Adrenal gland (tissue), 12 donors: ENCODE results near the gene CPEB1. TPM values are rescaled to one million over a fixed set of nuclear protein-coding genes. Genes with fewer than 3 reads are reported as not detected.

Experiments used
- DNase-seq, 7 donors: peaks; one replicate each; pipeline ENCODE4 v3.0.0-alpha.2; 2019 to 2020
- H3K27ac ChIP-seq, 5 donors: fragments of 200-600 bp; sonication (generic) in 4 of 5; 1 replicate in 3 of 5; 2 replicates in 2 of 5; pipeline versions ENCODE4 v1.5.1 to v1.8.0; 2016 to 2020; ENCODE audit warnings: mild to moderate bottlenecking in 1 of 5
- H3K27me3 ChIP-seq: fragments of 200-600 bp; 2 replicates; pipeline ENCODE4 v1.8.0; 2021
- H3K36me3 ChIP-seq, 2 donors: fragments of 200-600 bp; replicated peaks in 1 of 2; 1 replicate in 1 of 2; 2 replicates in 1 of 2; pipeline versions ENCODE4 v1.5.1 to v1.8.0; 2018 to 2022
- H3K4me1 ChIP-seq, 2 donors: fragments of 200-600 bp; replicated peaks in 1 of 2; 1 replicate in 1 of 2; 2 replicates in 1 of 2; pipeline versions ENCODE4 v1.5.1 to v1.8.0; 2018 to 2021
- H3K4me3 ChIP-seq, 4 donors: fragments of 200-600 bp; sonication (generic) in 3 of 4; one replicate each; pipeline ENCODE4 v1.5.1; 2016 to 2018
- H3K9me3 ChIP-seq, 3 donors: fragments of 200-600 bp; sonication (generic) in 1 of 3; replicated peaks in 1 of 3; 1 replicate in 2 of 3; 2 replicates in 1 of 3; pipeline versions ENCODE4 v1.5.1 to v1.8.0; 2016 to 2021
- POLR2A ChIP-seq, 2 donors: fragments of 450-650 bp; IDR thresholded peaks; one replicate each; pipeline ENCODE4 v1.6.1; 2017; ENCODE audit warnings: antibody characterized with exemption in 2 of 2, mild to moderate bottlenecking in 2 of 2, moderate library complexity in 1 of 2
- WGBS, 4 donors: extraction: QIAGEN DNeasy Blood & Tissue Kit in 2 of 4; methylation state at CpG; one replicate each; pipeline versions ENCODE4 v1.1.5 to v1.1.7; 2013 to 2017; 5-methylcytosine and 5-hydroxymethylcytosine counted together
- intact Hi-C, 2 donors: fragments of 100-400 bp; cut with DNase I; formaldehyde crosslinking; loops; one replicate each; pipeline versions ENCODE4 v1.14.1 to v1.15.0; 2022 to 2023
- polyA plus RNA-seq, 3 donors: library from polyadenylated mRNA; stranded (reverse); fragments of 200-250 nt in 2 of 3; fragments of 350-450 nt in 1 of 3; fragmentation: Illumina TruSeq in 1 of 3; extraction: RNeasy Lipid Tissue Mini Kit (QIAGEN cat#74804) in 1 of 3; gene quantifications; one replicate each; pipeline ENCODE4 v1.2.3, GENCODE V29; 2013 to 2014
- total RNA-seq, 9 donors: library from RNA; depleted of rRNA in 4 of 9; stranded (reverse); fragments of >200 nt in 4 of 9; fragments of 120-200 nt in 1 of 9; fragmentation: NEBNext Ultra II Directional in 1 of 9; extraction: Animal tissue kit (Norgen Biotek cat#: 25700) in 1 of 9; gene quantifications; one replicate each; pipeline versions ENCODE4 v1.1.0 to v1.2.4, GENCODE V29; 2013 to 2023
- TF ChIP-seq, protein P1 (sequence below), 6 experiments: fragments of 450-650 bp in 4 of 6; fragments of 200-600 bp in 2 of 6; sonication (generic) in 1 of 6; IDR thresholded peaks; 1 replicate in 5 of 6; 2 replicates in 1 of 6; pipeline versions ENCODE4 v1.5.1 to v1.8.0; 2016 to 2021; ENCODE audit warnings: antibody characterized with exemption in 6 of 6, mild to moderate bottlenecking in 2 of 6, moderate library complexity in 1 of 6
- donor health status: healthy with polysubstance abuse.
- donor health status: Bipolar disorder and iron deficiency.
- donor health status: DM: yes; HTN: yes; CAD: no.
- donor health status: DM: no; HTN: no; CAD: no.
- donor health status: DM: no; HTN: no; CAD: no.
- donor health status: DM: yes; HTN: yes; CAD: no.

The CPEB1 gene
- total and polyA plus RNA-seq, 12 donors: 1.5 to 11.6 (median 6.0) TPM

DNA sequence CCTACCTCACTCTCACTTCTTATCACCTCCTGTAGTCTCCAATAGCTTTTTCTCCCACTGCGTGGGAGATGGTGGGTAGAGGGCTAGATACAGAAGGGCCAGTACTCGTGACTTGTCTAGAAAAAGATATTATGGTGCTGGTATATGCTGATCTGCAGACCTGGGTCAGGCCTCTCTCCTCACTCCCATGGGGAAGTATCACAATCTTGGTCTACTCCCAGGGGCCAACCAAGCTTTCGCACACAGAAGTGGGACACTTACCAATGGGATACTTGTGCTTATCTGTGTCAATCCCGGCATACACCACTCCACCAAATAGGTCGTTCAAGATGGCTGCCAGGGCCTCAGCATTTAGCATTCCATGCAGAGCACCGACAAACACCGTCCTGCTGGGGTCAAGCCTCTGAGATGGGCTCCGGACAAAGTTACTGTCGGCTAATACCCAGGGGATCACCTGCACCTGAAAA is 97.9 kb downstream of the CPEB1 start:
- Histone ChIP-seq H3K9me3 (no peaks in the 10 kb centered on the region), H3K4me1 (no peaks in the 10 kb centered on the region), H3K36me3 (no peaks in the 10 kb centered on the region), H3K27me3 (no peaks in the 10 kb centered on the region), H3K4me3 (no peak overlapping the region), H3K27ac (no peak overlapping the region)
- WGBS, 4 donors: 87 to 96% (median 93%) methylated on average over 8 to 9 of the region's 9 CpGs
- no peak for DNase-seq
- intact Hi-C loops: loop anchor here in 1 of 2 donors (10.0 kb wide), 4 partner anchors 96 to 256 kb away; partner anchors contain the start of genes AP3B2, CPEB1, FSD2 and WHAMM
- no peak for TF ChIP-seq POLR2A (IDR thresholded peaks at IDR 0.05)
- TF ChIP-seq, protein P1, sequence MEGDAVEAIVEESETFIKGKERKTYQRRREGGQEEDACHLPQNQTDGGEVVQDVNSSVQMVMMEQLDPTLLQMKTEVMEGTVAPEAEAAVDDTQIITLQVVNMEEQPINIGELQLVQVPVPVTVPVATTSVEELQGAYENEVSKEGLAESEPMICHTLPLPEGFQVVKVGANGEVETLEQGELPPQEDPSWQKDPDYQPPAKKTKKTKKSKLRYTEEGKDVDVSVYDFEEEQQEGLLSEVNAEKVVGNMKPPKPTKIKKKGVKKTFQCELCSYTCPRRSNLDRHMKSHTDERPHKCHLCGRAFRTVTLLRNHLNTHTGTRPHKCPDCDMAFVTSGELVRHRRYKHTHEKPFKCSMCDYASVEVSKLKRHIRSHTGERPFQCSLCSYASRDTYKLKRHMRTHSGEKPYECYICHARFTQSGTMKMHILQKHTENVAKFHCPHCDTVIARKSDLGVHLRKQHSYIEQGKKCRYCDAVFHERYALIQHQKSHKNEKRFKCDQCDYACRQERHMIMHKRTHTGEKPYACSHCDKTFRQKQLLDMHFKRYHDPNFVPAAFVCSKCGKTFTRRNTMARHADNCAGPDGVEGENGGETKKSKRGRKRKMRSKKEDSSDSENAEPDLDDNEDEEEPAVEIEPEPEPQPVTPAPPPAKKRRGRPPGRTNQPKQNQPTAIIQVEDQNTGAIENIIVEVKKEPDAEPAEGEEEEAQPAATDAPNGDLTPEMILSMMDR (IDR thresholded peaks at IDR 0.05): no peak

DNA sequence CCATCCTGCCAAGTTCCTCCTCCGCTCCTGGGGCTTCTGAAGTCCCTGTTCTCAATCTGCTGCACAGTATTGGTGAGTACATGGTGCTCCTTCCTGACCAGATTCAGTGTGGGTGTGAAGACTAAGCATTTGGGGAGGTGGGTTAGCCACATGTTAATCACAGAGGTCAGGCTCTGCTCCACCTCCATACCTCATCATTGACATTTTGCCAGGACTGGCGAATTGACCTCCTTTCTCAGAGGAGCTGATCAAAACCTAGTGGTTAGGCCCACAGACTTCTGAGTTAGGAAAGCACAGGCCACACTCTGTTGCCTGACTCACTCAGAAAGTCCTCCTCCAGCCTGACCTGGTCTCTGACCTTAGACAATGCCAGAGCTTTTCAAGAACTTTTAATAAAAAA is 98.5 kb downstream of the CPEB1 start:
- TF ChIP-seq, protein P1 (IDR thresholded peaks at IDR 0.05): no peak
- no peak for TF ChIP-seq POLR2A (IDR thresholded peaks at IDR 0.05)
- Histone ChIP-seq H3K27ac (no peak overlapping the region), H3K27me3 (no peaks in the 10 kb centered on the region), H3K4me1 (no peaks in the 10 kb centered on the region), H3K36me3 (no peaks in the 10 kb centered on the region), H3K9me3 (no peaks in the 10 kb centered on the region), H3K4me3 (no peak overlapping the region)
- intact Hi-C loops: loop anchor here in 1 of 2 donors (10.0 kb wide), 4 partner anchors 96 to 256 kb away; partner anchors contain the start of genes AP3B2, CPEB1, FSD2 and WHAMM
- WGBS, 4 donors: 70 to 90% (median 80%) methylated on average over 2 of the region's 2 CpGs
- no peak for DNase-seq

DNA sequence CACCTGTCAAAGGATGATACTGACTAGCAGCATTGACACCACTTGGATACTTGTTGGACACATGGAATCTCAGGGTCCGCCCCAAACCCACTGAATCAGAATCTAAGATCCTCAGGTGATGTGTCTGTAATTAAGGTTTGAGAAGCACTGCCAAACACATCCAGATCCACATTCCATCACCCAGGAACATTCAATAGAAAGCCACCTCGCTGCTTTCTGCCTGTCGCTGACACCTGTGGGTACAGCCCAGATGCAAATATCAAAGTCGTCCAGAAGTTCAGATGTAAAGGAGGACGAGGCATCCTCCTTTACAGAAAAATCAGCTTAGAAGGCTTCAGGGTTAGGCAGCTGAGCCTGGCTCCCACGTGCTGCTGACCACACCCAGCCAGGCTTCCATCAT is 101.7 kb downstream of the CPEB1 start:
- intact Hi-C loops: loop anchor here in 1 of 2 donors (10.0 kb wide), 4 partner anchors 99 to 259 kb away; partner anchors contain the start of genes AP3B2, CPEB1, FSD2 and WHAMM
- Histone ChIP-seq H3K27ac (no peak overlapping the region), H3K27me3 (no peaks in the 10 kb centered on the region), H3K4me1 (peaks cover 0 to 8% of the 10 kb centered on the region in 2 donors), H3K9me3 (no peaks in the 10 kb centered on the region), H3K4me3 (no peak overlapping the region), H3K36me3 (no peaks in the 10 kb centered on the region)
- DNase-seq: no peak
- 73 to 89% (median 78%) methylated on average over 4 to 6 of the region's 6 CpGs for WGBS, 4 donors
- TF ChIP-seq POLR2A (IDR thresholded peaks at IDR 0.05): no peak
- TF ChIP-seq, protein P1 (IDR thresholded peaks at IDR 0.05): no peak

DNA sequence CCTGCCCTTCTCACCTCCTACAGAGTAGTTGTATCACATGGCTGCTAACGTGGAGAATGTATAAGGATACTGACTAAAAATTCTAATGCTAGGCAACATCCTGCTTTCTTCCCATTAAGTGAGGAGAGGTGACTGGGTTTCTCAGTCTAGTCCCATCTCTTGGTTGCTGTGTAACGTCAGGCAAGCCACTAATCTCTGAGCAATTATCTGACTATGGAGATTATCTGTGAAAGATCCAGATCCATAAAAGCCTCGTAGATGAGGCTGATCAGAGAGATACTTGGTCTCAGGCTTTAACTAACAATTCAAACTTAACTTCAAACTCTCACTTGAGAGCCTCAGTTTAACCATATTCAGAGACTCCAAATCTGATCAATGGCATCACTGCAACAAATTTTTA is 102.2 kb downstream of the CPEB1 start:
- Histone ChIP-seq H3K27me3 (no peaks in the 10 kb centered on the region), H3K4me1 (peaks cover 0 to 8% of the 10 kb centered on the region in 2 donors), H3K27ac (no peak overlapping the region), H3K36me3 (no peaks in the 10 kb centered on the region), H3K4me3 (no peak overlapping the region), H3K9me3 (no peaks in the 10 kb centered on the region)
- DNase-seq: no peak
- intact Hi-C loops: loop anchor here in 1 of 2 donors (10.0 kb wide), 4 partner anchors 100 to 260 kb away; partner anchors contain the start of genes AP3B2, CPEB1, FSD2 and WHAMM
- TF ChIP-seq, protein P1 (IDR thresholded peaks at IDR 0.05): no peak
- TF ChIP-seq POLR2A (IDR thresholded peaks at IDR 0.05): no peak
- 41 to 67% (median 60%) methylated on average over 3 of the region's 3 CpGs for WGBS, 4 donors
